ENCODE results near the gene FADD.

Gene FADD

DNA sequence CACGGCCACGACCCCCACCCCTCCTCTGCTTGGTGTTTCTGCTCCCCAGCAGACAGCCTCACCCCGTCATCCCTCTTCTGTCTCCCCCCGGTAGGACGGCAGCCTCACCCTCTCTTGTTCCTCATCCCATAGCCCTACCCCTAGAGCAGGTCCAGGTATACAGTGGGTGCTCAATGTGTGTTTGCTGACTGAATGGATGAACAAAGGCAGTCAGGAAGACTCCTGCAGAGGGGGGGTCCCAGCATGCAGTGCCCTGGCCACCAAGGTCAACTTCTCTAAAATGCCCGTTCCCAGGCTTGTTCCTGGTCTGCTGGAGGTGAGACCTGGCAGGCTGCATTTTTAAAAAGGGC, 34.7 kb upstream of the FADD start:
- Histone ChIP-seq H3K36me3 (replicated peaks) (no peaks in the 10 kb centered on the region), H3K4me3 (ENCODE audit: low read depth, low read length) (no peak overlapping the region), H3K27me3 (replicated peaks) (peaks cover 2% of the 10 kb centered on the region), H3K27ac (no peak overlapping the region)
- in situ Hi-C loops (cut with HindIII; ENCODE audit: low pct_ligation_motif_present, low sequenced_read_pairs) = no loop called here
- TF ChIP-seq, protein P1, sequence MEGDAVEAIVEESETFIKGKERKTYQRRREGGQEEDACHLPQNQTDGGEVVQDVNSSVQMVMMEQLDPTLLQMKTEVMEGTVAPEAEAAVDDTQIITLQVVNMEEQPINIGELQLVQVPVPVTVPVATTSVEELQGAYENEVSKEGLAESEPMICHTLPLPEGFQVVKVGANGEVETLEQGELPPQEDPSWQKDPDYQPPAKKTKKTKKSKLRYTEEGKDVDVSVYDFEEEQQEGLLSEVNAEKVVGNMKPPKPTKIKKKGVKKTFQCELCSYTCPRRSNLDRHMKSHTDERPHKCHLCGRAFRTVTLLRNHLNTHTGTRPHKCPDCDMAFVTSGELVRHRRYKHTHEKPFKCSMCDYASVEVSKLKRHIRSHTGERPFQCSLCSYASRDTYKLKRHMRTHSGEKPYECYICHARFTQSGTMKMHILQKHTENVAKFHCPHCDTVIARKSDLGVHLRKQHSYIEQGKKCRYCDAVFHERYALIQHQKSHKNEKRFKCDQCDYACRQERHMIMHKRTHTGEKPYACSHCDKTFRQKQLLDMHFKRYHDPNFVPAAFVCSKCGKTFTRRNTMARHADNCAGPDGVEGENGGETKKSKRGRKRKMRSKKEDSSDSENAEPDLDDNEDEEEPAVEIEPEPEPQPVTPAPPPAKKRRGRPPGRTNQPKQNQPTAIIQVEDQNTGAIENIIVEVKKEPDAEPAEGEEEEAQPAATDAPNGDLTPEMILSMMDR (IDR thresholded peaks at IDR 0.05; ENCODE audit: low read depth, low read length, missing control alignments) = no peak
- DNase-seq = no peak

DNA sequence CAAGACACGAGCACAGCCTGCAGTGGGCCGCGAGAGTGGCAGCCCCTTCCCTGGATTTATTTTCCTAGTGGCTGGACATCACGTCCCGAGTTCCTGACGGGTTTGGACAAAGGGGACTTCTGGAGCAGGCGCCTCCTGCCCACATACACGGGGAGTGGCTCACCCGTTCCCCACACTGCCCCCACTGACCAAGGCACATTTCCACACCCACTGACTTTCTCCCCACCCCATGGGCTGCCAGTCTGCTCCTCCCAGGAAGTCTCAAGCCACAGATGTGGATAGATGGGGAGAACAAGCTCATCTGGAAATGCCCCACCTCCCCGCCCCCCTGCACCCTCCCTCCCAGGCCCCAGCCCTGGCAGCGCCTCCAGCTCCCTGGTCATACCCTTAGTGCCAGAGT, 34.0 kb upstream of the FADD start:
- Histone ChIP-seq H3K27me3 (replicated peaks) (peaks cover 2% of the 10 kb centered on the region), H3K4me3 (ENCODE audit: low read depth, low read length) (no peak overlapping the region), H3K36me3 (replicated peaks) (no peaks in the 10 kb centered on the region), H3K27ac (no peak overlapping the region)
- DNase-seq = no peak
- in situ Hi-C loops (cut with HindIII; ENCODE audit: low pct_ligation_motif_present, low sequenced_read_pairs) = no loop called here
- TF ChIP-seq, protein P1 (IDR thresholded peaks at IDR 0.05; ENCODE audit: low read depth, low read length, missing control alignments) = no peak

DNA sequence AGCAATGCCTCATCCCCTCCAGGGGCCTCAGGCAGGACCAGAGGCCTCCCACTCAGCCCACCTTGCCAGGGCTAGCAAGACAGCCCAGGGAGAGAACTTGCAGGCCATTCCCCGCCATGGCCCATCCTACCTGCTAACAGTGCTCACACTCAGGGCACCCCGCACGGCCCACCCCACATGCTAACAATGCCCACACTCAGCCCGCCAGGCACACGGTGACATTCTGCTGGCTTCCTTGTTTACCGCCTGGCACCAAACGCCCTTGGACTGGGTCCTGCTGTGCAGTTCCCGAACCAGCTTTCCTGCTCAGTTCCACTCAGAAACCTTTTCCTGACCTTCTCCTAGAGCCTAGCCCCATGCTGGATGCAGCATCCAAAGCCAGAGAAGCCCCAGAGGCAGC, 33.5 kb upstream of the FADD start:
- no peak for DNase-seq
- H3K36me3 ChIP-seq (replicated peaks) = no peaks in the 10 kb centered on the region
- no peak overlapping the region for H3K27ac ChIP-seq
- H3K4me3 ChIP-seq (ENCODE audit: low read depth, low read length) = no peak overlapping the region
- in situ Hi-C loops (cut with HindIII; ENCODE audit: low pct_ligation_motif_present, low sequenced_read_pairs) = no loop called here
- TF ChIP-seq, protein P1 (IDR thresholded peaks at IDR 0.05; ENCODE audit: low read depth, low read length, missing control alignments) = no peak
- peaks cover 2% of the 10 kb centered on the region for H3K27me3 ChIP-seq (replicated peaks)

DNA sequence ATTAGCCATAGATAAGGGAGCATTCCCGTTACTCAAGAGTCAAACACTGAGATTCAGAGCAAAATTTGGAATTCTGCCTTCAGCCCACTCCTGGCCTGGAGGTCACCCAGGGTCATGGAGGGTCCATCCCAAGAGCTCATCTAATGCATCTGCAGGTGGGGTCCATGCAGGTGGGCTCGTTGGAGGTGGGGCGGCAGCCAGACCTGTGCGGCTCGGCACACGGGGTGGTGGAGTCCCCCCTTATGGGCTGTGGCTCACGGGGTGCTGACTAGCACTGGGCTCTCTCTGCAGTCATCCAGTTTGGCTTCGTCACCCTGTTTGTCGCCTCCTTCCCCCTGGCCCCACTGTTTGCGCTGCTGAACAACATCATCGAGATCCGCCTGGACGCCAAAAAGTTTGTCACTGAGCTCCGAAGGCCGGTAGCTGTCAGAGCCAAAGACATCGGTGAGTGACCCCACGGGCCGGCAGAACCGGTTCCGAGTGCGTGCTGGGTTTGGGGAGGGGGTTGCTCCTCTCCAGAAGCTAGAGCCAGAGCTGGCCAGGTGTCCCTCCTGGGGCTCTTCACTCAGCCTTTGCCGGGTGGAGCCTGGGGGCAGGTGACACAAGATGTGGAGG, 32.4 kb upstream of the FADD start:
- peaks cover 2% of the 10 kb centered on the region for H3K27me3 ChIP-seq (replicated peaks)
- H3K27ac ChIP-seq = no peak overlapping the region
- H3K4me3 ChIP-seq (ENCODE audit: low read depth, low read length) = no peak overlapping the region
- TF ChIP-seq, protein P1 (IDR thresholded peaks at IDR 0.05; ENCODE audit: low read depth, low read length, missing control alignments) = no peak
- in situ Hi-C loops (cut with HindIII; ENCODE audit: low pct_ligation_motif_present, low sequenced_read_pairs) = no loop called here
- H3K36me3 ChIP-seq (replicated peaks) = no peaks in the 10 kb centered on the region
- DNase-seq = no peak

DNA sequence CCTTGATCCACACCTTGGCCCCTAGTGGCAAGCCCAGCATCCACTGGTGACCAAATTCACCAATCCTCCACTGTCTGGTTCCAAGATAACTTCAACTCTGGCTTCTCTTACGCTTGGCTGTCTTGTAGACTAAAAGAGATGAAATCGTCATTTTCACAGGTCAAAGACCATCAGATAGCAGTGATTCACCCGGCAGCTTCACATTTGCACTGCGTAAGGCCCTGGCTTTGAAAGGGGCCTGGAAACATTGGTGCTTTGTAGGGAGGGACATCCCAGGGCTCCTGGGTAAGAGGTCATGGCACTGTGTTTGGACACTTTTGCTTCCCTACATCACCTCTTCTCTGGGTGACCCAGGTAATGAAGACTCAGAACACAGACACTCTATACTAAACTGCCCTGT, 30.1 kb upstream of the FADD start:
- TF ChIP-seq, protein P1 (IDR thresholded peaks at IDR 0.05; ENCODE audit: low read depth, low read length, missing control alignments) = peak; percentile 7
- DNase-seq = peak; percentile 53
- Histone ChIP-seq H3K4me3 (ENCODE audit: low read depth, low read length) (no peak overlapping the region), H3K27ac (no peak overlapping the region), H3K27me3 (replicated peaks) (no peaks in the 10 kb centered on the region), H3K36me3 (replicated peaks) (no peaks in the 10 kb centered on the region)
- in situ Hi-C loops (cut with HindIII; ENCODE audit: low pct_ligation_motif_present, low sequenced_read_pairs) = no loop called here

Data from brain microvascular endothelial cell (primary cell).